Effector CD4-positive, alpha-beta T cell (primary cell): ENCODE results near the gene AUNIP.

ENCODE experiments used
- DNase-seq: peaks from one replicate; pipeline ENCODE4 v3.0.0-alpha.2; 2020

The AUNIP gene

DNA sequence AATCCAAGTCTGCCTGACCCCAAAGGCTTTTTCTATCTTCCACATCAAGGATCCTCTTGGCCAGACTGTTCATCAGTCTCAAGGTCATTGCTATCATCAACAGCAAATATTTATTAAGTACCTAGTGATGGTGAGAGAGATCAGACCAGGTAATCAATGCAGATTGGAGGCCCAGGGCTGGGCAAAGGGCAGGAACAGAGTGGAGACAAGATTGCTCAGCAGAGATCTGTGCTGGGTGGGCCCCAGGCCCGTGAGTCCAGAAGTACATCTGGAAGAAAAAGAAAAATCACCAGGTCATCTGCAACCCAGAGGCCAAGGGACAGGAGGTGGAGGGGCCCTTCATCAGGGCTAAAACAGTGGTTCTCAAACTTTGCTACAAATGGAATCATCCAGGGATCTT, 26.3 kb upstream of the AUNIP start:
- DNase-seq: no peak

DNA sequence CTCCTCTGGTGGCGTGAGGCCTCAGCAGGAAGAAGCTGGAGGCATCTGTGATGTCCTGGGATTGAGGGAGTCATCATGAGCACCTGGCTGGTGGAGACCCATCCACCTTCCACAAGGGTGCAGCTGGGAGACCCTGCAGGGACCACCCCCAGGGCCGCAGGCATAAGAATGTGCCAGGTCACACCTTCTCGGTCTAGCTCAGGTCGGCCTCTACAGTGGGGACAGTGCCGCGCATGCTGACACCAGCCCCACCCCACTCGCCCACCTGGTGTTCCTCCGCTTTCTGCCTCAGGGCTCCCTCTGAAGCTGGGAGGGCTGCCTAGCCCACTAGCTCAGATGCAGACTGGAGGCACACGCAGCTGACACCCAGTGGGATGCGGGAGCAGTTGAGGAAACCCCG, 22.0 kb upstream of the AUNIP start:
- no peak for DNase-seq

DNA sequence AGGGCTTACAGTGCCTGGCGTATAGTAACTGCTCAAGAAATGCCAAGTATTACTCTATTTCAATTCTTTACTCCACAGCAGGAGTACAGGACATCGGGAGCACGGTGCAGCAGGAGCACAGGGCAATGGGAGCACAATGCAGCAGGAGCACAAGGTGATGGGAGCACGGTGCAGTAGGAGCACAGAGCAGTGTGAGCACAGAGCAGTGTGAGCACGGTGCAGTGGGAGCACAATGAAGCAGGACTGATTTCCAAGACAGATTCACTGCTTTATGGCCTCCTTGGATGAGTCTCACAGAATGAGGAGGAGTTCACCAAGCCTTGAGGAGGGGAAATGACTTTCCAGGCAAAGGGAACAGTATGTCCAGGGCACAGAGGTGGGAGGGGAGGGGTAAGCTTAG, 21.3 kb upstream of the AUNIP start:
- no peak for DNase-seq

DNA sequence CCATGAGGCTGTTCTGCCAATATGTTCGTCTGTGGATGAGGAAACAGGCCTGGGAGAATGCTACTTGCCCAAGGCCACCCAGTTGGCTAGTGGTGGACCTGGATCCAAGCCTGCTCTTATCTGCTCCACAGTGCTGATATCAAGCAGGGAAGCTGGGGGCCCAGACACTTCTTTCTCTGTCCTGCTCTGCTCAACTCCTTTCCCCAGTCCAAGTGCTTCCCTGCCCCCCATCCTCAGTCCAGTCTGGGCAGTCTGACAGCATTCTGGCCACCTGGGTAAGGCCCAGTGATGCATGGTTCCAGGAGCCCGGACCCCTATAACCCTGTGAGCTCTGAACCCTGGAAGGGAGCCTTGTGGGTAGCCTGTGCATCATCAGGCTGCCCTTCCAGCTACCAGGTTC, 20.4 kb upstream of the AUNIP start:
- no peak for DNase-seq

DNA sequence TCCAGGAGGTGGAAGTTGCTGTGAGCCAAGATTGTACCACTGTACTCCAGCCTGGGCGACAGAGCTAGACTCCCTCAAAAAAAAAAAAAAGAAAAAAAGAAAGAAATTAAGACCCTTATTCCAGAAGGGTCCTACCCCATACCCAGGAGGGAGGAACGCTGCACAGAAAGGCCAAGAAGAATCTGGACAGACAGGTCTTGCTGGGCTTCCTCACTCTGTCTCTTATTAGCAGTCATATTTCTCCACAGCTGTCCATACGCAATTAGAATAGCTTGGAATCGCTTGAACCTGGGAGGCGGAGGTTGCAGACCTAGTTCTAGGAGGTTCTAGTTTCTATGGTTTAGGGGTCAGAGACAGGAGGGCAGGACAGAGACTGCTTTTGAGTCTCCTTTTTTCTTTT, 19.4 kb upstream of the AUNIP start:
- DNase-seq: no peak

DNA sequence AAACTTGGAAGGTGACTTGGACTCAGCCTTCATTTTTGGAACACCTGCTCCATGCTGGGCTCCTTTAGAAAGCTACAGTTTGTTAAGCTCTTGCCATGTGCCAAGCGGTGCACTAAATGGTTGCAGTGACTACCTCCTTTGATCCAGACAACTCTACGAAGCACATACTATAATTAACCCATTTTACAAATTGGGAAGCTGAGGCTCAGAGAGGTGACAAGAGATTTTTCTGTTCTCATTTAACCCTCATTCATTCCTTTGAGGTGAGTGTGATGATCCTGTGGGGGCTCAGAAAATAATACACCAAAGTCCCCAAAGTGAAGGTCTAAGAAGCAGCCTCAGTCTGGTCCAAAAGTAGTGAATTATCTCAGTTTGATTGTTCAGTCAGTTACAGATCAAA, 17.9 kb upstream of the AUNIP start:
- no peak for DNase-seq

DNA sequence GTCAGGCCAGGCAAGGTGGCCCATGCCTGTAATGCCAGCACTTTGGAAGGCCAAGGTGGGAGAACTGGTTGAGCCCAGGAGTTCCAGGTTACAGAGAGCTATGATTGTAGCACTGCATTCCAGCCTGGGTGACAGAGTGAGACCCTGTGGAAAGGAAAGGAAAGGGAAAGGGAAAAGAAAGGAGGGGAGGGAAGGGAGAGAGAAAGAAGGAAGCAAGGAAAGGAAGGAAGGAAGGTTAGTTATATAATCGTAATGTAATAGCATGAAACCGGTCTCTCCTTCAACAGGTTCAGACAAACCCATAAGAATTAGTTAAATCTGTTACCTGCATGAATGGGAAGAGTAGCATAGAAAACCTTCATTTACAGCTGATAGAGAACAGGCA, 17.4 kb upstream of the AUNIP start:
- no peak for DNase-seq

DNA sequence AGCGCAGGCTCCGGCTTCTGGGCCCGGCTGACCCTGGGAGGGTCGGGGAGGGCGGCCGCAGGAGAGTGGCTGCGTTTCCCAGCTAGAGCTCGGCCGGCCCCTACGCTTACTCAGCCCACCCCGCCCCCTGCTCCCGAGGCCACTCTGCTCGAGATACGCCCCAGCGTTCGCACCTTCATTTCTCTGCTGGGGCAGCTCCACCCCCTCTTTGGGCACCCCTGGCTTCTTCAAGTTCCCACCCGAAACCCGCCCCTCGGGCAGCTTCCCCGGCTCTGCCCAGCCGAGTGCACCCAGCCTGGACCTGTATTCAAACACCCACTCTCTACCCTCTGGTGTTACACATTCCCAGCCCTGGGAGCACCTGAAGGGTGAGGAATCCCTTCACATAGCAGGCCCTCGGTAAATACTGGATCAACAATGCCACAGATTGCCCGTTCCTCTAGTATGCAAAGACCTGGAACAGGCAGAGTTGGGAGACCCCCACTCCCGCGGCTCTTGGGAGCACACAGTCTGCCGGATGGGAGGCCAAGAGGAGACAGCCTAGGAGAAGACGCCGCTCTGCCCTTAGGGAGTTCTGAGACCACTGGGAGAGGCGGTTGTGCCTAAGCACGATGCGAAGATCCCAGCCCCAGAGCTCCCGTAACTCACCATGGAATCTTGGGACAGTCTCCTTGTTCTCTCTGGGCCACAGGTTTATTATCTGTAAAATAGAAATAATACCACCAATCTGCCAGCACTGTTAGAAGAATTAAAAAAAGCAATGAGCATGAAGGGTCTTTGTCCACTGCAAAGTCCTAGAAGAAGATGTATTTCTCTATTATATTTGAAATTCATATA, 16.8 kb upstream of the AUNIP start:
- no peak for DNase-seq

DNA sequence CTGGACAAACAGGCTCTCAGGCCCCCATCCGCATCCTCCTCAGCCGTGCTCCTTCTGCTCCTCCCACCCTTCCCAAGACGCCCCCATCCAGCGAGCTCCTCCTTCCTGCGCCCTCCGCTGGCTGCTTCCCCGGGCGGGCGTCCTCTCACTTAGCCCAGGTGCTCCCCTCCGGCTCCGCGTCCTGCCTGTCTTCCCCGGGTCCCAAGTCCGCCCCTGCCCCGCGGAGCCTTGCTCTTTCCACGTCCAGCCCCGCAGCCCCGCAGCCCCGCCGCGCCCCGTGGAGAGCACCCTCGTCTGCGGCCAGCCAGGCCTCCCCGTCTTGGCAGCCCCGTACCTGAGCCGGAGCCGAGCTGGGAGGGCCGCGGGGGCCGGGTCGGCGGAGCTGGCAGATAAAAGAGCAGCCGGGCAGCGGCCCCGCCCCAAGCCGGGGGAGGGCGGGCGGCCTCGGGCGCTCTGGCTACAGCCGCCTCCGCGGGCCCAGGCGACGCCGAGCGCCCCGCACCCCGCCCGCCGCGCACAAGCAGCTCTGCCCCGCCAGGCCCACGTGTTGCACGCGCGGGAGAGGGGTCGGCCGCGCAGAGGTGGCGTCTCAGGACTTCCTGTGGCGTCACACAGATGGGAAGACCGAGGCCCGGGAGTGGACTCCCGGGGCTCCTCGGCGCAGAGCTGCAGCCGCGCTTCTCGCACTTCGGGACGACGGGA, 16.0 kb upstream of the AUNIP start, which contains the start of gene PAQR7:
Gene PAQR7 (minus strand): TSS at position 555 of the 702 bp plus-strand sequence. CDS start 11,869 bp downstream, outside the sequence.
- peak; percentile 44 for DNase-seq

DNA sequence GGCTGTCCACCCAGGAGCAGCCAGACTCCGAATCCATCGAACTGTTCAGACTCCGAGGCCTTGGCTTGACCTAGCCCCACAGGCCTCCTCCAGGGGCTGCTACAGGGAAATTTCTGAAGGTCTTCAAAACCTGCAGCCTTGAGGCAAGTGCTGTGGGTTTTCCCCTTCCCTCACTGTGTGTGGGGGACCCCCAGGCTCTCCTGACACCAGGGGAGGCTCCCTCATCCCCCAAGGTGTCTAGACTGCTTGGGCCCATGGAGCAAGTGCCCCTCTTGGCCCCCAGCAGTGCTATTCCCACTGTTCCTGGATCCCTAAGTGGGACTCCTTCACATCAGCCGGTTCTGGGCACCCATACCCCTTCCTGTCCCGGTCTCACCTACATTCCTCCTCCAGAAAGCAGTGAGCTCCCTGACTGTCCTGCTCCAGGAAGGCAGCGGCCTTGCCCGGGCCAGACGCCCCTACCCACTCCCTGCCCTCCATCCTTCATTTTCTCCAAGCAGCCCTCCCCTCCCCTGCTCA, 15.4 kb upstream of the AUNIP start:
- DNase-seq: no peak

DNA sequence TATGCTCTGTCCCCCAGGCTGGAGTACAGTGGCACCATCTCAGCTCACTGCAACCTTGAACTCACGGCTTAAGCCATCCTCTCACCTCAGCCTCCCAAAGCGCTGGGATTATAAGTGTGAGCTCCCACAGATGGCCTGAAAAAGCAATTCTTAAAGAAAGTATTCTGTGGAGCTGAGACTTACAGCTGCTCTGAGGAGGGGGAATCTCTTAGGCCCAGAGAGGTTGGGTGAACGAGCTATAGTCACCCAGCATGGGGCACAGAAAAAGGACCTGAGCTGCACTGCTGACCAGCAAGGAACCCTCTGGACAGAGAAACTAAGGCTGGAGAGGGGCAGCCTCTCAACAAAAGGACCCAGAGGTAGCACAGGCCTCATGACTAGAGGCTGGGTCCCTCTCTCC, 15.0 kb upstream of the AUNIP start:
- no peak for DNase-seq

DNA sequence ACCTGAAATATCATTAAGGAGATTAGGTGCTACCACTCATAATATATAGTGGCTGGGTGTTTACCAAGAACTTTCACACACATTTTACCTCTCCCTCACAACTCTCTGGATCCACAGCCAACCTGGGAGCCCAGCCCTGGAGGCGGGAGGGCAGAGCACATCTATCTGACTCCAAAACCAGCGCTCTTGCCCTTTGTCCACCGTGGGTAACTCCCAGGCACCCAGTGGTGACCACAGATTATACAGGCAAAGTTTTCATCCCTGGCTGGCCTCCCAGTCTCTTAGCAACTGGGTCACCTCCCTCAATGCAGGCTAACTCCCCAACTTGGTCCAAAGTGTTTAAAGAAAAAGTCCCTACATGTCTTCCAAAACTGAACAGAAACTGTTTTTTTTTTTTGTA, 13.9 kb upstream of the AUNIP start:
- no peak for DNase-seq

DNA sequence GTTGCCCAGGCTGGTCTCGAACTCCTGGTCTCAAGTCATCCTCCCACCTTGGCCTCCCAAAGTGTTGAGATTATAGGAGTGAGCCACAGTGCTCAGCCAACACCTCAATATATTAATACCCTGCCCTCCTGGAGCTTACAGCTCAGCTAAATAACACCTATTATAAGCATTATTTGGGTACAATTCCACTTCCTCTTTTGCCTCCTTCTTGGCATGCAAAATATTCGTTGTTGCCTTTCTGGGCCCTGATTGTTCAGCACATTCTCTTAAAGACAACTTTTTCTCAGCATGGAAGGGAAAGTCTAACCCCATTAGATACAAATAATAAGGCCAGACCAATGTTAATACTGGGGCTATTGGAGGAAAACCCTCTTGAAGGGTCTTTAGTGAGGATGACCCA, 13.5 kb upstream of the AUNIP start:
- DNase-seq: no peak

DNA sequence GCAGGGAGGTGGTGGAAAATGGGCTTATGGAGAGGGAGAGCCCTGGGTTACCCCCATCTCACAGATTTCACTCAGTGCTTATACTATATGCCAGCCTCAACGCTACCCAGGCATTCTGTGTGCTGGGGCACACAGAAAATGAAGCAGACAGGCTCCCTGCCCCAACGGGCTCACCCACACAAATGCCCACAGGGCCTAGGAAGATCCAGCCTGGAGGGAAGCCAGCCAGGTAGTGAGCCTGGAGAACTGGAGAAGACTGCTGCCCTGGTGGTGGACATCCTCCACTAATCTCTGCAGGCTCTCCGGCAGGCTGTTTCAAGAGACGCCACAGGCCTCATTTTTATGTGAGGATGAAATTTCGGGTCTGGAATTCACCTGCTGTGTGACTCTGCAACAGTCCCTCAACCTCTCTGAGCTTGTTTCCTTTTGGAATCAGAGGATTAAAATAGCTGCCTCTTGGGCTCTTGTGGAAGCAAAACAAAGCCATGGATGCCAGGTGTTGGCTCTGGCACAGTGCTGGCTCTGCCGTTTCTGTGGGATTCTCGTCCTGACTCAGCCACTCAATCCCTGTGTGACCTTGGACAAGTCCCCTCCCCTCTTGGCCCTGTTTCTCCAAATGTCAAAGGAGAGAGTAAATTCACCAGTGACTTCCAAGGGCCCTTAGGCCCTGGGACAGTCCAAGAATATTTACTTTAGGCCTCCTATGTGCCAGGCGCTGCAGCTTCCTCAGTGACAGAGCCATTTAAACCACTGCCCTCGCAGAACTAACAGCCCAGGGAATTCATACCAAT, 12.6 kb upstream of the AUNIP start:
- no peak for DNase-seq

DNA sequence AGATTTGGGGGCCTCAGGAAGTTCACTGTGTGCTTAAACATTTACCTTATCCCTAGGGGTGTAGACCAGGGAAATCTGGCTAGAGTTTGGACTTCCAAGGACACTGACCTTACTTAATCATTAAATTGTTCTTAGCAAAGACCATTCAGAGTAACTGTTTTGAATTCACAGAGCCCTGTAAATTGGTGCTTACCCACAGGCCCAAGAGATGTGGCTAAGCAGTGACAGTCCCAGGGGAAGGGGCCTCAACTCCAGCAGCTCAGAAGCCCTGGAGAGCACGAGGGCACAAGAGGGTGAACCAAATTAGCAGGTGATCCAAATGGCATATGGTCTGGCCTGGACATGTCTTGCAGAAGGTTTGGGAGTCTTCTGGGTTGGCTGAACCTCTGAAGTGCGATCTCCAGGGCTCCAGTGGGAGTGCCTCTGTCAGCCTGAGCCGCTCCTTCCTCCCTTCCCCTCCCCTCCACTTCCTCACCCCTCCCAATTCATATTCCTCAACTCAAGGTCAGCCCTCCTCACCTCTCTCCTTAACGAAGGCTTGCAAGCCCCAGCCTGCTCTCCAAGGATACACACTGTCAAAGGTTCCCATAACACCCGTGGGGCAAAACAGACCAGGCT, 11.9 kb upstream of the AUNIP start:
- no peak for DNase-seq

DNA sequence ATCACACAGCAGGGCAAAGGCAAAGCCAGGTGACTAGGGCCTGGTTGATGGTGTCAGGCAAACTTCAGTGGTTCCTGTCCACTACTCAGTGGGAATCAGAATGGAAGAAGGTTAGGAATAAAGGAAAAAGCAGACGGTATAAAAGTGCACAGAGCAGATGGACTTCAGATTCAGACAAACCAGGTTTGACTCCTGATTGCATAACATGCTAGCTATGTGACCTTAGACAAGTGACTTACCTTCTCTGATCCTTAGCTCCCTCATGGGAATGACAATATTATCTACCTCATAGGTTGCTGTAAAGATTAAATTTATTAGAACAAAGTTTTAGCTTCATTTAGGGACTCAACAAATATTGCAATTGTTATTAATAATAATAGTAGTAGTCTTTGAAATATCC, 11.4 kb upstream of the AUNIP start:
- no peak for DNase-seq

DNA sequence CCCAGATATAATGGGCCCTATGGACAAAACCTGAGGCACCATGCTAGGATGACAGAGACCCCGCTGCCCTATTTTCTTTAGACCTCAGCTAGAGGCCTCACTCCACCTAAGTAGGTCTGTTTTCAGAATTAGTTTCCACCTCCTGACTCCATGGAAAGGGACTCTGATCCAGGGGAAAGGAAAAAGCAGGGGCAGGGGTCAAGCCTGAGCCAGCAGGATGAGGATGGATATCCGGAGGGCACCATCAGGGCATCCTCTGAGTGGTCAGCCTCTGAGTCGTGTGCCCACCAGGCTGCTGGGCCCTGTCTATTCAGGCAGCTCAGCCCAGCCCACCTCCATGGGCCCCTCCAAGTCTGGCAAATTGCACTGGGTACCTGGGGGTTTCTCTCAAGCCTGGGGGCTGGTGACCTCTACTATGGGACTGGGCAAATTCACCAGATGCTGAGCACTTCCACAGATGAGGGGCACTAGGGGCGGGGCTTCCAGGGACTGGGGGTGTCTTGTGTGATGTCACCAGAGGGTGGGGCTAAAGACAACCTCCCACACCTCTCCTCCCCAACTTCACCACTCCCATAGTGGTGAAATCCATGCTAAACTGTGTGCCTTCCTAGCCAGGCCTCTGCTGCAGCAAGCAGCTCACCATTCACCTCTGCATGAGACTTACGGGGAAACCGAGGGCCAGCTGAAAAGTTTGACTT, 10.8 kb upstream of the AUNIP start:
- no peak for DNase-seq

DNA sequence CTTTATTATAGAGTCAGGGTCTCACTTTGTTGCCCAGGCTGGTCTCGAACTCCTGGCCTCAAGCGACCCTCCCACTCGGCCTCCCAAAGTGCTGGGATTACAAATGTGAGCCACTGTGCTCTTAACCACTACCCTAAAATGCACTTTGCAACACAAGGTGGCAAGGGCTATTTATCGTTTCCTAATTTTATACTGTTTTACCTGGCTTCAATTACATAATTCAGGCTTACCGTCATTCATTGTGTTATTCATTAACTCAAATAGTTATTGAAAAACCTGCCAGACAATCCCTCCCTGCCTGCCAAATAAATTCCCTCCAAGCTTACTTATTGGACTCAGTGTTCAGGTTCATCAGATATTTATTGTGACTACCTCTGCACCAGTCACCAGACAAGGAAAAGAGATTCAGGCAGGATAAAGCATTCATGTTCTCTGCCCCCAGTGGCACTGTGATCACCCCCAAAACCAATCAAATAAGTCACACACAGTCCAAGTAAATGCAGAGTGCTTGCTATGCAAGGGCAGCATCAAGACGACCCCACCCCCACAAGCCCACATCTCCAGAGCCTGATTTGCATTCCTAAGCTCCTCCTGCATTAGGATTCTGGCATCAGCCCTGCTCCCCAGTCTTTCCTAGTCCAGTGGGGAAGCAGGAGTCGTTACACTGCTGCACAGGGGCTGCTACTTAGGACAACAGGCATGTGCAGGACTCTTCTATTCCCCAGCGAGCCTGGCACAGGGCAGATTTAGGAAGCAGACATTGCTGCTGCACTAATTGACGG, 8.1 kb upstream of the AUNIP start:
- DNase-seq: no peak

DNA sequence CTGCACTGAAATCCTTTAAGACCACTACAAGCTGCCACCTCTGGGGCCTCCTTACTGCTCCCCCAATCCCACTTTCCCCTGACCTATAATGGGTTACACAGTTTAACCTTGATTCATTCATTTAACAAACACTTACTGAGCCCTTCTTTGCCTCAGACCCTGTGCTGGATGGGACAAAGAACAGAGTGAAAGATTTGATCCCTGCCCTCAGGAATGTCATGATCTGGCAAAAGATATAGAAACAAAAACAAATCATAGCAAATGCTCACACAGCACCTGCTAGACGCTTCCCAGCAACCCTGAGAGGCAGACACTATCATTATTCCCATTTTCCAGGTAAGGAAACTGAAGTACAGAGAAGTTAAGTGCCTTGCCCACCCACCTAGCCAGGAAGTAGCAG, 7.0 kb upstream of the AUNIP start:
- no peak for DNase-seq

DNA sequence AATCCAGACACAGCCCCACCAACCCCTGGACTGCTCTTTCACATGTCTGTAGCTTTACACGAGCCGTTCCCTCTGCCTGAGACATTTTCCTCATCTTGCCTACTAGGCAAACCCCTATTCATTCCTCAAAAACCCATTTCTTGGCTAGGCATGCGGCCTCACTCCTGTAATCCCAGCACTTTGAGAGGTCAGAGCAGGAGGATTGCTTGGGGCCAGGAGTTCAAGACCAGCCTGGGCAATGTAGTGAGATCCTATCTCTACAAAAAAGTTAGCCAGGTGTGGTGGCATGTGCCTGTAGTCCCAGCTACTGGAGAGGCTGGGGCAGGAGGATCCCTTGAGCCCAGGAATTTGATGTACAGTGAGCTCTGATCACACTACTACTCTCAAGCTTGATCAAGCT, 5.2 kb upstream of the AUNIP start:
- no peak for DNase-seq

DNA sequence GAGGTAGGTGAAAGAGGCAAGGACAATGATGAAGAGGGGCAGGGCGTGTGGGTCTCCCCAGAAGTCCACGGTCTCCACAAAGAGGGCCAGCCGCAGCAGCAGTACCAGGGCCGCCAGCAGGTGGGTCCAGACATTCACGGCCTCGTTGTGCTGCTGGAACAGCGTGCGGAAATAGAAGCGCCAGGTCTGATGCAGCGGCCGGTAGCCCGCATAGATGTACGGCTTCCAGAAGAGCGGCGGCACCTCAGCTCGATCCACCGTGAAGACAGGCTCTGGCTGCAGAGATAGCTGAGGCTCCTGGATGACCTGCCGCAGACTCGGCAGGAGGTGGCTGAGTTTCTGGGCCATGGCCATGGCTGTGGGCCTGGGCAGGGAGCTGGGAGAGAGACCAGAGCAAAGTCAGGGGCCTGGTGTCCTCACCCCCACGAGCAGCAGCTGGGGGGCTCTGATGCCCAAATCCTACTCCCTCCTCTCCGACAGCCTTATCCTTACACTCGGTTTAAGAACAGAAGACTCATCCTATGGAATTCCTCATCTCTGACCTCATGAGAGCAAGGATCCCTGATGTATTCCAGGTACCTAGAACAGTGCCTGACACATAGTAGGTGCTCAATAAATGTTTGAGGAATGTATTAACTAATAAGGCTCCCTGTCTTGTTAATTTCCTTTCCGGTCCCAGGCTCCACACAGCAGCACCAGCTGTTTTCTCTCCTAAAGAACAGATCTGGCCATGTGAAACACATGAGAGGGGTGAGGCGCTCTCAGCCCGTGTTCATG, 4.4 kb upstream of the AUNIP start:
- DNase-seq: no peak
